Stimulated activated CD8-positive, alpha-beta memory T cell treated with anti-CD3 and anti-CD28 coated beads, Interleukin-15, amount 100 ng/mL, for 4 hours (primary cell): ENCODE measurements around the gene INSL3.
"Not testable (repeated sequence)": the region's sequence is repeated elsewhere in the genome, so short reads cannot be mapped to it uniquely, and the experiment has no call there.

Source experiments
- DNase-seq, 2 donors: peaks; one replicate each; pipeline ENCODE4 v3.0.0-alpha.2; 2020; ENCODE audit warnings: low read depth in 2 of 2

INSL3 gene

DNA sequence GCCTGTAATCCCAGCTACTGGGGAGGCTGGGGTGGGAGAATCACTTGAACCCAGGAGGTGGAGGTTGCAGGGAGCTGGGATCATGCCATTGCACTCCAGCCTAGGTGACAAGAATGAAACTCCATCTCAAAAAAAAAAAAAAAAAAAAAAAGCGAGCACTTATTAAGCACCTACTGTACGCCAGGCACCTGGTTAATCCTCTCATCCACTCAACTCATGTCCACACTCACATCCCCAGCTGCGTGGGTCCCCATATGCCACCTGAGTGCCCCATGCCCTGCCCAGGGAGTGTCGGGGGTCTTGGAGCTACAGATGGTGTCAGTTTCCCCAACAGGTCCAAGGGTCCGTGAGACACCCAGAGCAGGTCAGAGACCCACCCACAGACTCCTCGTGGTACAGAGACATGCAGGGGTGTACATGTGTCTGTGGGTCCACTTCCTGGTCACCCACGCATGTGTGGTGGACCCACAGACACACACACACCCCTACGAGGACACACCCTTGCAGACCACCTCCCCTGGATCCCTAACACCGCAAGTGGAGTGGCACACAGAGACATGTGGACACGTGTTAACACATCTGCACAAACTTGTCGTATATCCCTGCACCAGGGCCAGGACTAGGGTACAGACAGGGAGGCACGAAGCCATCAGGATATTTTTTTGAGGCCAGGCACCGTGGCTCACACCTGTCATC lies 3.5 kb downstream of the INSL3 start:
- no peak for DNase-seq

DNA sequence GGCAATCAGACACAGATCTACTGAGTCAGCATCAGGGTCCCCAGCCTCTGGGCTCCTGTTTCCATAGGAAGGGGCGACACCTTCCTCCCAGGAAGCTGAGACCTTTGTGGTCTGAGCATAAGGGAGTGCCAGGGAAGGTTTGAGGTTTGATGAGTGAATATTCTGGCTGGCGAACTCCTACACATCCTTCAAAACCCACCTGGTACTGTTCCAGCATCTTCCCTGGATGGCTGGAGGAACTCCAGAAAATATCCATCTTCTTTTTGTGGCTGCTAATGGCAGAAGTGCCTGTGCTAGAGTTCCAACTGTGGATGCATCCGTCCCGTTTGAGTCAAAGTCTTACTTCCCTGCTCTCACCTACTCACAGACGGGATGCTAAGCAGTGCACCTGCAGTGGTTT lies 9.2 kb downstream of the INSL3 start:
- no peak for DNase-seq

DNA sequence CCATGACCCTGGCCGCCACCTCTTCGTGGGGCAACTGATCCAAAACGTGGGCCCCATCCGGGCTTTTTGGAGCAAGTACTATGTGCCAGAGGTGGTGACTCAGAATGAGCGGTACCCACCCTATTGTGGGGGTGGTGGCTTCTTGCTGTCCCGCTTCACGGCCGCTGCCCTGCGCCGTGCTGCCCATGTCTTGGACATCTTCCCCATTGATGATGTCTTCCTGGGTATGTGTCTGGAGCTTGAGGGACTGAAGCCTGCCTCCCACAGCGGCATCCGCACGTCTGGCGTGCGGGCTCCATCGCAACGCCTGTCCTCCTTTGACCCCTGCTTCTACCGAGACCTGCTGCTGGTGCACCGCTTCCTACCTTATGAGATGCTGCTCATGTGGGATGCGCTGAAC lies 9.6 kb downstream of the INSL3 start:
- DNase-seq: no peak

- DNase-seq: no peak
Measured at GRCh38 chr19:17811103-17811502, 10.2 kb downstream of the INSL3 start.

GRCh38 chr19:17807731-17808316 lies 13.5 kb downstream of the INSL3 start:
- no peak for DNase-seq

DNA sequence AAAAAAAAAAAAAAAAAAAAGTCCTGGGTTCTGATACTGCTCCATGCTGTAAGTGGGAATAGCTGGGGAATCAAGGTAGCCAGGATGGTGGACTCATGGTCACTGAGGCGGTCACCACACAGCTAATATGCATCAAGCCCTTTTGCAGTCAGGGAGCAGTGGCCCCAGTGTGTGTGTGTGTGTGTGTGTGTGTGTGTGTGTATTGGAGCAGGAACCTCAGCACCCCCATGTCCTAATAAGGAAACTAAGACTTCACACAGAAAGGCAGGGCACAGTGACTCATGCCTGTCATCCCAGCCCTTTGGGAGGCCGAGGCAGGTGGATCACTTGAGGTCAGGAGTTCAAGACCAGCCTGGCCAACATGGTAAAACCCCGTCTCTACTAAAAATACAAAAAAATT lies 14.4 kb downstream of the INSL3 start:
- no peak for DNase-seq

DNA sequence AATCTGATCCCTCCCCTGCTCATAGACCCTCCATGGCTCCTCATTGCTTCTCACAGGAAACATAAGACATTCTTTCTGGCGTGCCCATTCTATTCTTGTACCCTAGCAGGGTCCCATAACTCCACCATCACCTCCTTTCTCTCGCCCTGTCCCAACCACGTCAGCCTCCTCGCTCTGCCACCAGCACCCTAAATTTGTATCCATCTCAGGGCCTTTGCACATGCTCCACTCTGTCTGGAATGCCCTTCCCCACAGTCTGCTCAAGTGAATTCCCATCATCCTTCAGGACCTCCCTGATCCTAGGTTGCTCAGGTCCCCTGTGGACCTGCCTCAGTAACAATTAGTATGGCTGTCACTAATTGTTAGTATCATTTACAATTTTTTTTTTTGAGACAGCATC lies 15.9 kb downstream of the INSL3 start:
- no peak for DNase-seq

GRCh38 chr19:17803264-17803896 lies 17.9 kb downstream of the INSL3 start:
- DNase-seq: no peak

- no peak for DNase-seq
Measured at GRCh38 chr19:17802137-17802858, 19.0 kb downstream of the INSL3 start.

GRCh38 chr19:17798599-17798998 lies 22.7 kb downstream of the INSL3 start:
- not testable (repeated sequence) for DNase-seq

- DNase-seq: no peak
Measured at GRCh38 chr19:17797424-17798201, 23.7 kb downstream of the INSL3 start.

GRCh38 chr19:17796838-17797423 lies 24.4 kb downstream of the INSL3 start:
- no peak for DNase-seq

- no peak for DNase-seq
Measured at GRCh38 chr19:17796013-17796837, 25.1 kb downstream of the INSL3 start.

- DNase-seq: no peak
Measured at GRCh38 chr19:17795495-17795856, 25.8 kb downstream of the INSL3 start.

DNA sequence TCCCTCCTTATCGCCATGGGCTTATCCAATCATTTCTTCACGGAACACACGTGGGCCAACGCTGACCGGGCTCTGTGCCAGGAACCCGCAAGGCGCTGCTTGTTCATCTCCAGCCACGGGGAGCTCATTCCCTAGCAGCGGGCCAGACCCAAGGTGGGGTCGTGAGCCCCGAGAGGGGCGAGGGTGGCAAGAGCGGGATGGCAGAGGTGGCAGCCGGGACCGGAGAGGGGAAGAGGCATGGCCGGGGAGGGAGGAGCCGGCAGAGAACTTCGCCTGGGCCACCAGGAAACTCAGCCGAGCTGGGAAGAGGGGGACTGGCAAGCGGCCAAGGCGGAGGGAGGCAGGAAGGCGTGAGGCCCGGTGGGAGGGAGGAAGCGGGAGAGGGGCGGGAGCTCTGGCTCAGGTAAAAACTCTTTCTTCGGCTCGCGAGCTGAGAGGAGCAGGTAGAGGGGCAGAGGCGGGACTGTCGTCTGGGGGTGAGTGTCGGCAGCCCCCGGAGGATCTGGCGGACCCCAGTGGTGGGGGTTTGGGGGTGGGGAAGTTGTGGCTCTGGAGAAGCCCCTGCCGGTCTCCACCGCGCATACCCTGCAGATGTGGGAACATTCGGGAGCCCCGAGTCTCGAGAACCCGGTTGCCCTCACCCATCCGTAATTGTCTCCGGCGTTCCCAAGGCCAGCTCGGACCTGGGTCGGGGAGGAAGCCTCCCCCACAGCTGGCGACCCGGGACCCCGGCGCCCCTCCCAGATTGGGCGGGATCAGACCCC lies 26.4 kb downstream of the INSL3 start, which contains the start of gene B3GNT3:
B3GNT3 (plus strand) TSS at position 408 of the 764 bp plus-strand sequence. CDS start 12,670 bp downstream, outside the sequence.
- no peak for DNase-seq

GRCh38 chr19:17794412-17794730 lies 26.9 kb downstream of the INSL3 start:
- no peak for DNase-seq

- DNase-seq: no peak
Measured at GRCh38 chr19:17790059-17790780, 31.1 kb downstream of the INSL3 start.

DNA sequence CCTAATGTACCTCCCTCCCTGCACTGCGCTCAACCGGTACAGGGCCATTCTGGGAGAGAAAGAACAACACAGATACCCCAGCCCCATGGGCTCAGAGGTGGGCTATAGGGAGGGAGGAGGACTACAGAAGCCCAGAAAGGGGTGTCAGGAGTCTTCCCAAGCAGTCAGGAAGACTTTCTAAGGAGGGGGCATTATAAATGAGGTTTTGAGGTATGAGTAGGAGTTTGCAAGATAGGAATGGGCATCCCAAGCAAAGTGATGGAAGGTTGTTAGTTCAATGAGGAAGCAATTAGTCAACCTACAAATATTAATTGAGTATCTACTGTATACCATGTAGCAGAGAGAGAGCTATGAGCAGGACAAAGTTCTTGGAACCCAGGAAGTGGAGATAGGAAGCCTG lies 32.7 kb downstream of the INSL3 start:
- DNase-seq: no peak

DNA sequence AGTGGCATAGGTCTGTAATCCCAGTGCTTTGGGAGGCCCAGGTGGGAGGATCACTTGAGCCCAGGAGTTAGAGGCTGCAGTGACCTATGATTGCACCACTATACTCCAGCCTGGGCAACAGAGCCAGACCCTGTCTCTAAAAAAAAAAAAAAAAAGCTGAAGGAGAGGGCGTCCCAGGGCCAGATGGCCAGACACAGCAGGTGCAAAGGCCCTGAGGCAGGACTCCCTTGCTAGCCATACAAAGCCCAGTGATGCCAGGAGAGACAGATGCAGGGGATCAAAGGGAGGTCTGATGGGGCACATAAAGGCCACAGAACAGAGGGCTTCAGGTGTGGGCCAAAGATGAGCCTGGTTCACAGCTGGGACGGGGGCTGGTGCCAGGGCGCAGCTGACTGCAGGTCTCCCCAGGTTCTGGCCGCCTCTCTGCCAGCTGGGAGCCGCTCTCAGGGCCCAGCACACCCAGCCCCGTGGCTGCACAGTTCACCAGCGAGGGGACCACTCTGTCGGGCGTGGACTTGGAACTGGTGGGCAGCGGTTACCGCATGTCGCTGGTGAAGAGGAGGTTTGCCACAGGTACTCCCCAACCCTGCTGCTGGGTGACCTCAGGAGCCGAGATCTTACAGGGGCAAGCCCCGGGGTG lies 33.9 kb downstream of the INSL3 start:
- DNase-seq: no peak
